ENCODE measurements around the gene CD44.

CD44 gene

DNA sequence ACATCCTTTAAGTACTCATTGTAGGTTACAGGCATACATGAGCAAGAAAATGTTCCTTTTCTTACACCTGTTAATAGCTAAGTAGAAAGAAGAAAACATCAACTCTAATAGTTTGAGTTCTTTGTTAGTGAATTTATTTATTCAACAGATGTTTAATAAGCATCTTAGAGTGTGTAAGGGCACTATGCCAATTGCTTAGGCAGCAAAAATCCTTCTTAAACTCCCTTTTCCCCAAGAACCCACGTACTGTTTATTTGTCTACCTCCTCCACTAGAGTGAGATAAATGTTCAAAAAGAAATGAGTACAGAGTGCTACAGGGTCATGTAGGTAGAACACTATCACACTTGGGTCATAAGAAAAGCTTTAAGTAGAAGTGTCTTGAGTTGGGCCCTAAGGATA, 131.4 kb downstream of the CD44 start:
- TF ChIP-seq, protein P1, sequence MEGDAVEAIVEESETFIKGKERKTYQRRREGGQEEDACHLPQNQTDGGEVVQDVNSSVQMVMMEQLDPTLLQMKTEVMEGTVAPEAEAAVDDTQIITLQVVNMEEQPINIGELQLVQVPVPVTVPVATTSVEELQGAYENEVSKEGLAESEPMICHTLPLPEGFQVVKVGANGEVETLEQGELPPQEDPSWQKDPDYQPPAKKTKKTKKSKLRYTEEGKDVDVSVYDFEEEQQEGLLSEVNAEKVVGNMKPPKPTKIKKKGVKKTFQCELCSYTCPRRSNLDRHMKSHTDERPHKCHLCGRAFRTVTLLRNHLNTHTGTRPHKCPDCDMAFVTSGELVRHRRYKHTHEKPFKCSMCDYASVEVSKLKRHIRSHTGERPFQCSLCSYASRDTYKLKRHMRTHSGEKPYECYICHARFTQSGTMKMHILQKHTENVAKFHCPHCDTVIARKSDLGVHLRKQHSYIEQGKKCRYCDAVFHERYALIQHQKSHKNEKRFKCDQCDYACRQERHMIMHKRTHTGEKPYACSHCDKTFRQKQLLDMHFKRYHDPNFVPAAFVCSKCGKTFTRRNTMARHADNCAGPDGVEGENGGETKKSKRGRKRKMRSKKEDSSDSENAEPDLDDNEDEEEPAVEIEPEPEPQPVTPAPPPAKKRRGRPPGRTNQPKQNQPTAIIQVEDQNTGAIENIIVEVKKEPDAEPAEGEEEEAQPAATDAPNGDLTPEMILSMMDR (IDR thresholded peaks at IDR 0.05; ENCODE audit: borderline replicate concordance, control extremely low read depth, extremely low read depth, insufficient read depth, missing control alignments) = no peak
- DNase-seq (ENCODE audit: low spot score) = no peak
- in situ Hi-C loops (cut with MboI; ENCODE audit: low sequenced_read_pairs, unreplicated experiment) = no loop called here

DNA sequence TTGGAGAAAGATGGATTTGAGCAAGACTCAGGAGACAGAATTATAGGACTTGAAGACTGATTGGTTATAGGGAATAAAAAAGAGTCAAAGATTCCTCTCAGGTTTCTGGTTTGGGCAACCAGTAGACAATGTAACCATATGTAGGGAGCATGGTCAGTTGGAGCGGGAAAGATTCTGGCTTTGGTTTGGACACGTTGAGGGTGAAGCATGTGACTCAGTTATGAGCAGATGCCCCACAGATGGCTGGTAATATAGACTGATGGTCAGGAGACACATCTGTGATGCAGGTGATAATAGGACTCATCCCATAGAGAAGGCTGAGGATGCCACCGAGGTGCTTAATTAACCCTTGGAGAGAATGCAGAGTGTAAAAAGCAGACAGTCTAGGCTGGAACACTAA, 132.1 kb downstream of the CD44 start:
- DNase-seq (ENCODE audit: low spot score) = no peak
- TF ChIP-seq, protein P1 (IDR thresholded peaks at IDR 0.05; ENCODE audit: borderline replicate concordance, control extremely low read depth, extremely low read depth, insufficient read depth, missing control alignments) = no peak
- in situ Hi-C loops (cut with MboI; ENCODE audit: low sequenced_read_pairs, unreplicated experiment) = no loop called here

DNA sequence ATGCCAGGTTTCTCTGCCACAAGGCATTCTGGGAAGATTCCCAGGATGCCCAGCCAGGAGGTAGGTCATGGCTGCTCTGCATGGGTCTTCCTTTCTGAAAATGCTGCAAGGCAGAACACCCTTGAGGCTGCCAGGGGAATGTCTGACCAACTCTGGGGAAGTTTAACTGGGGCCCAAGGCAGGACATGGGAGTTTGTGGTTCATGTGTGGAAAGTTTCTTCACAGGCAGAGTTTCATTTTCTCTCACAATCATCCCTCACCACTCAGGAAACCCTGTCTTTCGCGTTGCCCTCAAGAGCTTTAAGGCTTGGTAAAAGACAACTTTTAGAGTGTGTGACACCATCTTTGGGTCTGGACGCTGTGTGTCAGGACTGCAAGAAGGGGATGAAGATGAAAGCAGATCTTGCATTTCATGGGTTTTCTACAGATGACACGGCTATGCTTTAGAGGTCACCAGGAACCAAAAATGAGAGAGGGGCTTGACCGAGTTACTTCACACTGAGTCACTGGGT, 133.5 kb downstream of the CD44 start:
- in situ Hi-C loops (cut with MboI; ENCODE audit: low sequenced_read_pairs, unreplicated experiment) = no loop called here
- TF ChIP-seq, protein P1 (IDR thresholded peaks at IDR 0.05; ENCODE audit: borderline replicate concordance, control extremely low read depth, extremely low read depth, insufficient read depth, missing control alignments) = no peak
- DNase-seq (ENCODE audit: low spot score) = peak; percentile 63

DNA sequence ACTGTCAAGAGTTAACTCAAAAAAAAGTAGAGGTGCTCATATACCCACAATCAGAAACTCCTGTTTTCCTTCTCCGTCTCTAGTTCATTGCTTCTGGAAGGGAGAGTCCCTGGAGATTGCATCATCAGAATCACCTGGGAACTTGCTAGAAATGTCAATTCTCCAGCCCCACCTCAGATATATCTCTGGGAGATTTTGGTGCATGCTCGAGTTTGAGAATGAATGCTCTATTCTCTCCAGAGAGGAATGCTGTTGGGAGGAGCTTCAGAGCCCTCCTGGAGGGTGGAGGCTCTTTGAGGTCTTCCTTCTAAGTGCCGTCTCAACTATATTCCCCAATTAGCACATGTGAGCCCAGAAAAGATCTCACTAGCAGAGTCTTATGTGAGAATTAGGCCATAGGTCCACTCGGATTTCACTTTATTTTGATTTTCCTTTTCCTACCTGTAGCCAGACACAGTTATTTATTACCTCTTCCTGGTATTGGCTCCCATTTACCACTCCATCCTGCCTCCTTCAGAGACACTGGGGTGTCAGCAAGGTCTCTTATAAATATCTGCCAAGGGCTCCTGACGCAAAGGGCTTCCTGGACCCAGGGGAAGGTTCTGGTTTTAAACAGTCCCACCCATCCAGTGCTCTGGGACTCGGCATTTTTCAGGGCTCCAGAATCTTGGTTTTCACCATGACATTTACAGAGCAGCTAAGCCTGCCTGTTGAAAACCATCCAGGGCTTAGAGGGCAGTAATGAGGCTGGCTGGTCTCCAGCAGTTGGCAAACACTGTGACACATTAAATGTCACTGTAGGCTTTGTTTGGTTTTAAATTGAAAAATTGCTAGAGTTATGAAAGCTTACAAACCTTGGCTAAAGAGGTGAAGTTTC, 136.2 kb downstream of the CD44 start:
- no peak for DNase-seq (ENCODE audit: low spot score)
- TF ChIP-seq, protein P1 (IDR thresholded peaks at IDR 0.05; ENCODE audit: borderline replicate concordance, control extremely low read depth, extremely low read depth, insufficient read depth, missing control alignments) = no peak
- in situ Hi-C loops (cut with MboI; ENCODE audit: low sequenced_read_pairs, unreplicated experiment) = no loop called here

DNA sequence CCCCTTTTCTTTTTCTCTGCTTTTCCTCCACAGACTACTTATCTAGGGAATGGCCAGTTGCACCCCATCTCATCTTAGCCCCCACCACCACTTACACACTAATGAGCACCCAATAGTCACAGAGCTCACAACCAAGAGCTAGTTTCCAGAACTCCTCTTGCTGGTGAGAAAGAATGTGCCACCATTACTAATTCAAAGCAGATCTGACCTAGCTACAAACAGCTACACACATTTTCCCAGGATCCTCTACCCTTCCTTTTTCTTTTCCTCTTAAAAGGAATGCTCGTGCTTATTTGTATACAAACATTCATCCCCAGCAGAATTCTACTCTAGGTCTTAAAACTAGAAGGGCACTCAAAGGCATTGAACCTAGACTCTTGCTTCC, 136.8 kb downstream of the CD44 start:
- in situ Hi-C loops (cut with MboI; ENCODE audit: low sequenced_read_pairs, unreplicated experiment) = no loop called here
- DNase-seq (ENCODE audit: low spot score) = no peak
- TF ChIP-seq, protein P1 (IDR thresholded peaks at IDR 0.05; ENCODE audit: borderline replicate concordance, control extremely low read depth, extremely low read depth, insufficient read depth, missing control alignments) = no peak

DNA sequence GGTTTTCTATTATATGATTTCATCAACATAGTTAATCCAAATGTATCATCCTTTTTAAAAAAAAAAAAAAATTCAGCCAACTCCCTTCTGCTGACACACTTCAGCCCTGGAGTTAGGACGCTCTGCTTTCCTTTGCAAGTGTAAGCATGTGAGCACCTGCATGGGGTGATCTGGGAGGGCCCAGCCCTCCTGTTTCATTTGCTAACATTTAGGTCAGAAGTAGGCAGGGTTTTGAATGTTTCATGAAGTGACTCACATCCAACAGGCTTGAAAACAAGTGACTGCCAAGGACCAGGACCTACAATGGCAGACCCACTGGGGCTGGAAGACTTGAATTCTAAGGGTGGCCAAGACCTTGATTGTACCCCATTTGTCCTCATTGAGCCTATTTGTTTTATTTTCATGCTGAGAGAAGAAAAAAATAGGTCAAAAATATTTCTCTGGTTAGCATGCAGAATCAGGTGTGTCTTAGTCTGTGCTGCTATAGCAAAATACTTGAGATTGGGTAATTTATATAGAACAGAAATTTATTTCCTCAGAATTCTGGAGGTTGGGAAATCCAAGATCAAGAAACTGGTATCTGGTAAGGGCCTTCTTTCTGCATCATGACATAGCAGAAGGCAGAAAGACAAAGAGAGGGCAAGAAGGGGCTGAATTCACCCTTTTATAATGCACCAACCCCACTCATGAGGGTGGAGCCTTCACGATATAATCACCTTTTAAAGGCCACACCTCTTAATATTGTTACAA, 137.6 kb downstream of the CD44 start:
- in situ Hi-C loops (cut with MboI; ENCODE audit: low sequenced_read_pairs, unreplicated experiment) = no loop called here
- TF ChIP-seq, protein P1 (IDR thresholded peaks at IDR 0.05; ENCODE audit: borderline replicate concordance, control extremely low read depth, extremely low read depth, insufficient read depth, missing control alignments) = no peak
- no peak for DNase-seq (ENCODE audit: low spot score)

Measured in GM13976 (cell line).